HG03460 (cell line): ENCODE results near the gene MSH6.
"Not testable (repeated sequence)": the region's sequence is repeated elsewhere in the genome, so short reads cannot be mapped to it uniquely, and the experiment has no call there.

Source experiments
- ATAC-seq: cut with Tn5 transposase; IDR thresholded peaks from one replicate; pipeline ENCODE4 v1.9.1; 2021; ENCODE audit not compliant: unreplicated experiment

Gene MSH6

DNA sequence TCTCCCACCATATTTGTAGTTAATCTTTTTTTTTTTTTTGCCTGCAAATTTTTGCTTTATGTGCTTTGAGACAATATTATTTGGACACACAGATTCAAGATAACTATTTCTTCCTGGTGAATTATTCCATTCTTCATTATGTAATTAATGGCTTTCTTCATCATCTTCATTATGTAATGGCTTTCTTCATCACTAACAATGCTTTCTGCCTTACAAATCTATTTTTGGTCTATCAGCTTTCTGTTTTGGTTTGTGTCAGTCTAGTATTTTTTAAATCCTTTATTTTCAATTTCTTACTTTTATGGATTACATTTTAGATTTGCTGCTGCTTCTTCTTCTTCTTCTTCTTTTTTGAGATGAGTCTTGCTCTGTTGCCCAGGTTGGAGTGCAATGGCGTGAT is 60.5 kb downstream of the MSH6 start:
- ATAC-seq: no peak

DNA sequence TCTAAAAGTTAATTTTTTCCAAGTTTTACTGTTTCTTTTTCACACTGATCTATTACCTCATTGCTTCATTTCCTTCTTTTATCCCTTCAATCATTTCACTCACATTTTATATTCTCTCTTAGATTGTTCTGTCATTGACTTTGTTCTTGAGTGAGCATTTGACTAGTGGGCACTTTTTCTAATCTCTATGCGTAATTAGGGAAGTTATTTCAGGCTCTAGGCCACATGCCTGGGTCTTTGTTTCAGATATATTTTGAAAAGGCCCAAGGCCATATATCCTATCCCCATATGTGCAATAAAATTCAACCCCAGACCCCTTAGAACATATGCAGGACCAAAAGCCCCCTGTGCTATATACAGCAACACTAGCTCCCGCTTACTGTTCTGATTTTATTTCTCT is 61.2 kb downstream of the MSH6 start:
- ATAC-seq: no peak

DNA sequence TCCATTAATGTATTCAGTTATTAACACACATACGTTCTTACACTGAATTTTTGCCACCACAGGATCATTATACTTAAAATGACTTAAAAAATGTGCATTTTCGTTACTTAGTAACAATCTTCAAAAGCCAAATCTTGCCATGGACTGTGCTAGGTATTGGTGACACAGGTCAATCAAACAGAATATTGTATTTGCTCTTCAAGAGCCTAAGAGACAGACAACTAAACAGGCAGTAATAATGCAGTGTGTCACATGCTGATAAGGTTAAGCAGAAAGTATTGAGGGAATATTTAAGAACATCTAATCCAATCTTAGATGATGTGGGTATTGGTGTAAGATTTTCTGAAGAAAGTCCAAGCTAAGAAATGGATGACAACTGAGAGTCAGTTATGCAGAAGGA is 66.4 kb downstream of the MSH6 start:
- no peak for ATAC-seq

DNA sequence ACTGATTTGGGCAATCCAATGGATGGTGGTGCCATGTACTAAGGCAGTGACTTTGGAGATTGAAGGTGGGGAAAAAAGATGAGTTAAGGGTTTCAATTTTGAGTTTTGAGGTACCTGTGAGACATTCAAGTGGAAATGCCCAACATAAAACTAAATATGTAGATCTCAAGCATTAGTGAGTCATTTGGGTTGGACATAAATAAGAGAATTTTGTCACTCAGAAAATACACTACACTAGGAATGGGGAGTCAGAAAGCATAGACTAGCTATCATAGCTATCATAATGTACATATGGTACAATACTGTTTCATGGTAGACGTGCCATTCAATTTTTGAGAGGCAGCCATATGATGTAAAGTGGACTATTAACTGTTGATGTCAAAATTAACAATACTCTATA is 67.3 kb downstream of the MSH6 start:
- ATAC-seq: no peak

DNA sequence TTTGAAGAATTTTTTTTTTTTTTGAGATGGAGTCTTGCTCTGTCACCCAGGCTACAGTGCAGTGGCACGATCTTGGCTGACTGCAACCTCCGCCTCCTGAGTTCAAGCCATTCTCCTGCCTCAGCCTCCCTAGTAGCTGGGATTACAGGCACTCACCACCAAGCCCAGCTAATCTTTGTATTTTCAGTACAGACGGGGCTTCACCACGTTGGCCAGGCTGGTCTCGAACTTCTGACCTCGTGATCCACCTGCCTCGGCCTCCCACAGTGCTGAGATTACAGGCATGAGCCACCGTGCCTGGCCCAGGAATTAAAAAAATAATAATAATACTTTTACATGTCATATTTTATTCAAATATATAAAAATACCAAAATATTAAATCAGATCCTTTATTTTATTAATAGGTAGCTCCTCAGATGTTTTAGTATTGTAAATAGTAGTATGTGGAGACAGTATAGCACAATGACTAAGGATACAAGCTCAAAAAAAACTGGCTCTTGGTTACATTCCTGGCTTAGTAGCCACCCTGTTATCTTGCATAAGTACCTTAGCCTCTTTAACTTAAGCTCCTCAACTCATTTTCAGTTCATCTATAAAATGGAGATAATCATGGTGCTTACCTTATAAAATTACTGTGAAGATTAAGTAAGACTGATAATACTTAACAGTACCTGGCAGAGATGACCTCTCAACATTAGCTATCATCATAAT is 70.3 kb downstream of the MSH6 start:
- not testable (repeated sequence) for ATAC-seq
